H9 (cell line): ENCODE results near the gene DNAJA4. TPM values are rescaled to one million over a fixed set of nuclear protein-coding genes. Genes with fewer than 3 reads are reported as not detected.

ENCODE experiments used
- DNase-seq: peaks from one replicate; pipeline ENCODE4 v3.0.0-alpha.2; 2017
- H2AFZ ChIP-seq: one replicate; pipeline ENCODE4 v1.6.1; 2013; ENCODE audit warnings: mild to moderate bottlenecking, low read length, control low read depth, moderate library complexity
- H2AK5ac ChIP-seq: 2 replicates; pipeline ENCODE4 v1.6.1; 2013; ENCODE audit warnings: low read length, control low read depth, mixed read lengths; ENCODE audit not compliant: insufficient read length
- H2BK120ac ChIP-seq: one replicate; pipeline ENCODE4 v1.6.1; 2013; ENCODE audit warnings: low read depth, mild to moderate bottlenecking, low read length, control low read depth, inconsistent platforms; ENCODE audit not compliant: poor library complexity, severe bottlenecking
- H2BK12ac ChIP-seq: 2 replicates; pipeline ENCODE4 v1.6.1; 2013; ENCODE audit warnings: low read length, control low read depth, mixed read lengths, low read depth; ENCODE audit not compliant: insufficient read length
- H2BK15ac ChIP-seq: 2 replicates; pipeline ENCODE4 v1.6.1; 2013; ENCODE audit warnings: low read depth, low read length, control low read depth
- H2BK20ac ChIP-seq: one replicate; pipeline ENCODE4 v1.6.1; 2013; ENCODE audit warnings: low read depth, mild to moderate bottlenecking, low read length, control low read depth, inconsistent platforms; ENCODE audit not compliant: poor library complexity, severe bottlenecking
- H2BK5ac ChIP-seq: 2 replicates; pipeline ENCODE4 v1.6.1; 2013; ENCODE audit warnings: low read length, control low read depth, mixed read lengths; ENCODE audit not compliant: insufficient read length
- H3K14ac ChIP-seq: 2 replicates; pipeline ENCODE4 v1.6.1; 2013; ENCODE audit warnings: low read length, control low read depth; ENCODE audit not compliant: insufficient read depth
- H3K18ac ChIP-seq: 2 replicates; pipeline ENCODE4 v1.6.1; 2013; ENCODE audit warnings: low read depth, mild to moderate bottlenecking, mixed read lengths, low read length, control low read depth; ENCODE audit not compliant: insufficient read length
- H3K23ac ChIP-seq: 2 replicates; pipeline ENCODE4 v1.6.1; 2013; ENCODE audit warnings: low read length, control low read depth, mixed read lengths, low read depth; ENCODE audit not compliant: insufficient read length
- H3K23me2 ChIP-seq: 2 replicates; pipeline ENCODE4 v1.6.1; 2013; ENCODE audit warnings: low read depth, mild to moderate bottlenecking, mixed read lengths, low read length, control low read depth; ENCODE audit not compliant: insufficient read length, poor library complexity, severe bottlenecking
- H3K27ac ChIP-seq: 2 replicates; pipeline ENCODE4 v1.5.1; 2013; ENCODE audit warnings: low read length, control low read depth, mixed read lengths, low read depth; ENCODE audit not compliant: insufficient read length
- H3K27me3 ChIP-seq: 2 replicates; pipeline ENCODE4 v1.6.1; 2013; ENCODE audit warnings: low read length, control low read depth, inconsistent platforms; ENCODE audit not compliant: insufficient read depth
- H3K4ac ChIP-seq: 2 replicates; pipeline ENCODE4 v1.6.1; 2013; ENCODE audit warnings: low read depth, mild to moderate bottlenecking, control low read depth, inconsistent platforms, low read length, moderate library complexity
- H3K4me1 ChIP-seq: 2 replicates; pipeline ENCODE4 v1.6.1; 2013; ENCODE audit warnings: low read length, control low read depth, inconsistent platforms; ENCODE audit not compliant: insufficient read depth
- H3K4me2 ChIP-seq: 2 replicates; pipeline ENCODE4 v1.6.1; 2013; ENCODE audit warnings: low read length, control low read depth, mixed read lengths; ENCODE audit not compliant: insufficient read length, insufficient read depth
- H3K56ac ChIP-seq: 2 replicates; pipeline ENCODE4 v1.6.1; 2013; ENCODE audit warnings: low read depth, mild to moderate bottlenecking, mixed read lengths, low read length, control low read depth; ENCODE audit not compliant: insufficient read length
- H3K79me1 ChIP-seq: 2 replicates; pipeline ENCODE4 v1.6.1; 2013; ENCODE audit warnings: low read depth, mild to moderate bottlenecking, moderate library complexity, low read length, control low read depth, inconsistent platforms; ENCODE audit not compliant: insufficient read depth, poor library complexity, severe bottlenecking
- H3K79me2 ChIP-seq: 2 replicates; pipeline ENCODE4 v1.6.1; 2013; ENCODE audit warnings: low read length, control low read depth, inconsistent platforms; ENCODE audit not compliant: insufficient read depth
- H3K9ac ChIP-seq: 2 replicates; pipeline ENCODE4 v1.6.1; 2013; ENCODE audit warnings: low read length, control low read depth, mixed read lengths; ENCODE audit not compliant: insufficient read length; ENCODE audit errors: extremely low read depth
- H3K9me3 ChIP-seq: one replicate; pipeline ENCODE4 v1.6.1; 2013; ENCODE audit warnings: low read depth, low read length, inconsistent platforms; ENCODE audit not compliant: control insufficient read depth
- H3T11ph ChIP-seq: one replicate; pipeline ENCODE4 v1.6.1; 2013; ENCODE audit warnings: mild to moderate bottlenecking, low read length, control low read depth, inconsistent platforms
- H4K20me1 ChIP-seq: one replicate; pipeline ENCODE4 v1.6.1; 2013; ENCODE audit not compliant: control insufficient read depth, insufficient read length, insufficient read depth
- H4K5ac ChIP-seq: 2 replicates; pipeline ENCODE4 v1.6.1; 2013; ENCODE audit warnings: low read depth, mild to moderate bottlenecking, mixed read lengths, low read length, control low read depth; ENCODE audit not compliant: insufficient read length
- H4K8ac ChIP-seq: replicated peaks from 2 replicates; pipeline ENCODE4 v1.6.1; 2013; ENCODE audit warnings: low read length, control low read depth, mixed read lengths, low read depth; ENCODE audit not compliant: insufficient read length
- H4K91ac ChIP-seq: 2 replicates; pipeline ENCODE4 v1.6.1; 2013; ENCODE audit warnings: low read depth, mild to moderate bottlenecking, moderate library complexity, mixed read lengths, low read length, control low read depth; ENCODE audit not compliant: insufficient read length
- H3K27ac Mint-ChIP-seq, 3 experiments: 2 replicates in 2 of 3; 3 replicates in 1 of 3; pipeline ENCODE4 v1.8.0; 2020 to 2021; ENCODE audit warnings: mixed read lengths in 3 of 3, mild to moderate bottlenecking in 1 of 3, moderate library complexity in 1 of 3
- H3K27me3 Mint-ChIP-seq: 2 replicates; pipeline ENCODE4 v1.8.0; 2021; ENCODE audit warnings: low read depth, mild to moderate bottlenecking, moderate library complexity, mixed read lengths
- H3K36me3 Mint-ChIP-seq, 3 experiments: 2 replicates in 2 of 3; 3 replicates in 1 of 3; pipeline ENCODE4 v1.8.0; 2020 to 2021; ENCODE audit warnings: low read depth in 3 of 3, mixed read lengths in 3 of 3; ENCODE audit not compliant: insufficient read depth in 1 of 3
- H3K4me1 Mint-ChIP-seq, 2 experiments: 2 replicates each; pipeline ENCODE4 v1.8.0; 2020; ENCODE audit warnings: mixed read lengths in 2 of 2
- H3K4me3 Mint-ChIP-seq, 2 experiments: 2 replicates in 1 of 2; 3 replicates in 1 of 2; pipeline ENCODE4 v1.8.0; 2020 to 2021; ENCODE audit warnings: mild to moderate bottlenecking in 2 of 2, mixed read lengths in 2 of 2, moderate library complexity in 1 of 2
- H3K9me3 Mint-ChIP-seq, 2 experiments: 2 replicates in 1 of 2; 3 replicates in 1 of 2; pipeline ENCODE4 v1.8.0; 2020; ENCODE audit warnings: mild to moderate bottlenecking in 2 of 2, mixed read lengths in 2 of 2, moderate library complexity in 1 of 2
- CTCF ChIP-seq: fragments of 200-600 bp; sonication (generic); conservative IDR thresholded peaks from 3 replicates; pipeline ENCODE4 v1.8.0; 2021; ENCODE audit warnings: antibody characterized with exemption, mild to moderate bottlenecking
- WGBS: extraction: QIAGEN DNeasy Blood & Tissue Kit; methylation state at CpG from one replicate; pipeline ENCODE4 v1.1.7; 2013; ENCODE audit warnings: missing lambda C conversion rate, low lambda C conversion rate, mixed read lengths; ENCODE audit not compliant: insufficient read length; ENCODE audit errors: extremely low coverage; 5-methylcytosine and 5-hydroxymethylcytosine counted together
- total RNA-seq: library from RNA; stranded (reverse); gene quantifications from 2 replicates; pipeline ENCODE4 v1.2.1, GENCODE V29; 2021

DNAJA4 gene
- total RNA-seq, 1 experiment from 2014 or later, result 0.13 TPM

- no peak overlapping the region for H2AFZ ChIP-seq
- H3K36me3 Mint-ChIP-seq, result no peaks in the 10 kb centered on the region
- no peak overlapping the region; a peak in 1 of 7 replicates for H3K27ac Mint-ChIP-seq
Measured at GRCh38 chr15:78321041-78321570, 56.7 kb downstream of the DNAJA4 start.

More at GRCh38 chr15:78321041-78321570, 56.7 kb downstream of the DNAJA4 start:
- Histone ChIP-seq H3K4me1 (peaks cover 11% of the 10 kb centered on the region; the same call in 1 of the 2 replicates), H3K27ac (no peak overlapping the region), H2AK5ac (no peak overlapping the region), H4K91ac (no peak overlapping the region), H3K4ac (no peak overlapping the region), H3K4me2 (no peak overlapping the region), H3K79me2 (no peaks in the 10 kb centered on the region), H3K79me1 (no peaks in the 10 kb centered on the region), H3T11ph (no peak overlapping the region), H3K56ac (no peak overlapping the region), H3K14ac (no peak overlapping the region), H3K18ac (no peak overlapping the region), H3K9ac (no peak overlapping the region), H3K23me2 (no peaks in the 10 kb centered on the region), H2BK5ac (no peak overlapping the region), H3K23ac (no peak overlapping the region), H2BK120ac (no peak overlapping the region), H4K5ac (no peak overlapping the region), H3K27me3 (no peaks in the 10 kb centered on the region), H2BK15ac (no peak overlapping the region), H2BK20ac (no peak overlapping the region), H4K8ac (no peak overlapping the region), H2BK12ac (no peak overlapping the region), H4K20me1 (no peaks in the 10 kb centered on the region), H3K9me3 (no peaks in the 10 kb centered on the region)
- Mint-ChIP-seq H3K9me3 (no peaks in the 10 kb centered on the region; a peak in 1 of 5 replicates), H3K4me3 (no peak overlapping the region), H3K4me1 (peaks cover 38 to 57% of the 10 kb centered on the region in 2 experiments), H3K27me3 (peaks cover 2% of the 10 kb centered on the region)
- WGBS, result no CpG with 5 or more reads among the region's 17 CpGs
- no peak for TF ChIP-seq CTCF
- no peak for DNase-seq
